Spleen (tissue), 7 donors: Measurements from ENCODE around the gene SYNDIG1.

ENCODE experiments used
- CTCF ChIP-seq, 11 experiments: fragments of 200-600 bp in 7 of 11; fragments of 450-650 bp in 4 of 11; sonication (generic) in 4 of 11; IDR thresholded peaks in 8 of 11; conservative IDR thresholded peaks in 3 of 11; 1 replicate in 7 of 11; 2 replicates in 4 of 11; pipeline versions ENCODE4 v1.4.0 to v1.8.0; 2016 to 2021; ENCODE audit warnings: antibody characterized with exemption in 11 of 11, inconsistent platforms in 4 of 11, mild to moderate bottlenecking in 1 of 11
- POLR2A ChIP-seq, 3 donors: fragments of 450-650 bp; IDR thresholded peaks; one replicate each; pipeline ENCODE4 v1.5.1; 2017; ENCODE audit warnings: antibody characterized with exemption in 3 of 3, mild to moderate bottlenecking in 1 of 3
- donor health status: DM: no; HTN: no; CAD: no; lungs with moderate emphysema.
- donor health status: DM: no; HTN: no; CAD: no.
- donor health status: DM: no; HTN: no; CAD: no.

- TF ChIP-seq CTCF (IDR thresholded peaks at IDR 0.05 in 8 of 11, conservative IDR thresholded peaks at IDR 0.05 in 3 of 11) = no peak
- TF ChIP-seq POLR2A (IDR thresholded peaks at IDR 0.05) = no peak
Observed at GRCh38 chr20:24493181-24493580, 23.8 kb downstream of the SYNDIG1 start.
